A673 (cell line): ENCODE results near the gene PHRF1. TPM values are rescaled to one million over a fixed set of nuclear protein-coding genes. Genes with fewer than 3 reads are reported as not detected.

ENCODE experiments used
- Bru-seq: library from RNA; stranded (reverse); fragments of 400-500 nt; gene quantifications from one replicate; lab custom pipeline; 2021; lab: Mats Ljungman, UMichigan
- BruChase-seq, 2 experiments: library from RNA; stranded (reverse); fragments of 400-500 nt; gene quantifications; one replicate each; lab custom pipeline; 2021; lab: Mats Ljungman, UMichigan
- BruUV-seq: library from RNA; stranded (reverse); fragments of 400-500 nt; replicated peaks from 2 replicates; lab custom pipeline; 2021; lab: Mats Ljungman, UMichigan
- CTCF ChIA-PET: fragments of 300-600 bp; sonication (Branson Sonifier 250); formaldehyde crosslinking; loops from one replicate; lab custom pipeline; 2022; ENCODE audit warnings: antibody characterized with exemption; lab: Charles Lee
- POLR2A ChIA-PET: fragments of 300-600 bp; sonication (Branson Sonifier 250); formaldehyde crosslinking; loops from one replicate; lab custom pipeline; 2022; ENCODE audit warnings: antibody characterized with exemption; ENCODE audit not compliant: low non-redundant PET; lab: Charles Lee
- DNase-seq: peaks from one replicate; pipeline ENCODE4 v3.0.0-alpha.2; 2015; ENCODE audit warnings: low spot score
- H3K27ac ChIP-seq: fragments of 200-600 bp; sonication (generic); 2 replicates; pipeline ENCODE4 v1.5.1; 2016; ENCODE audit warnings: mixed run types, low read depth, mild to moderate bottlenecking, mixed read lengths, antibody characterized with exemption, low read length; ENCODE audit not compliant: poor library complexity, severe bottlenecking
- H3K27me3 ChIP-seq: fragments of 200-600 bp; sonication (generic); replicated peaks from 2 replicates; pipeline ENCODE4 v1.6.1; 2017; ENCODE audit warnings: mixed run types, low read depth, mild to moderate bottlenecking, mixed read lengths, antibody characterized with exemption, low read length; ENCODE audit not compliant: insufficient read depth, poor library complexity
- H3K36me3 ChIP-seq: fragments of 200-600 bp; sonication (generic); 2 replicates; pipeline ENCODE4 v1.6.1; 2016; ENCODE audit warnings: mixed run types, mild to moderate bottlenecking, mixed read lengths, antibody characterized with exemption, low read length; ENCODE audit not compliant: insufficient read depth, poor library complexity, severe bottlenecking
- H3K4me1 ChIP-seq: fragments of 200-600 bp; sonication (generic); 2 replicates; pipeline ENCODE4 v1.6.1; 2017; ENCODE audit warnings: mixed run types, mild to moderate bottlenecking, mixed read lengths, antibody characterized with exemption, low read length; ENCODE audit not compliant: insufficient read depth, poor library complexity, severe bottlenecking
- H3K4me3 ChIP-seq: fragments of 200-600 bp; sonication (generic); 2 replicates; pipeline ENCODE4 v1.5.1; 2016; ENCODE audit warnings: low read depth, mixed run types, mild to moderate bottlenecking, mixed read lengths, low read length; ENCODE audit not compliant: poor library complexity, severe bottlenecking
- H3K9me3 ChIP-seq: fragments of 200-600 bp; sonication (generic); 2 replicates; pipeline ENCODE4 v1.6.1; 2016; ENCODE audit warnings: mixed run types, low read depth, mild to moderate bottlenecking, mixed read lengths, antibody characterized with exemption, low read length; ENCODE audit not compliant: poor library complexity, severe bottlenecking
- EZH2 ChIP-seq: fragments of 200-600 bp; sonication (generic); IDR thresholded peaks from 2 replicates; pipeline ENCODE4 v1.6.1; 2017; ENCODE audit warnings: borderline replicate concordance, low read depth, mild to moderate bottlenecking, mixed read lengths, antibody characterized with exemption, low read length; ENCODE audit not compliant: poor library complexity, severe bottlenecking
- intact Hi-C: fragments of 100-400 bp; cut with micrococcal nuclease; formaldehyde crosslinking; loops from one replicate; pipeline ENCODE4 v1.10.0; 2022; ENCODE audit not compliant: unreplicated experiment
- long read RNA-seq: library from polyadenylated mRNA; stranded (forward); transcript quantifications from one replicate; pipeline ENCODE4 v2.0.0, GENCODE V29; 2022
- total RNA-seq: library from RNA; stranded (reverse); gene quantifications from 2 replicates; pipeline ENCODE4 v1.2.3, GENCODE V29; 2021
- TF ChIP-seq, protein P1 (sequence below): fragments of 300-800, 200-600 bp; sonication (generic); conservative IDR thresholded peaks from 2 replicates; pipeline ENCODE4 v1.5.1; 2017; ENCODE audit warnings: low read depth, mild to moderate bottlenecking, antibody characterized with exemption, low read length, moderate library complexity, mixed read lengths

PHRF1 gene, protein sequence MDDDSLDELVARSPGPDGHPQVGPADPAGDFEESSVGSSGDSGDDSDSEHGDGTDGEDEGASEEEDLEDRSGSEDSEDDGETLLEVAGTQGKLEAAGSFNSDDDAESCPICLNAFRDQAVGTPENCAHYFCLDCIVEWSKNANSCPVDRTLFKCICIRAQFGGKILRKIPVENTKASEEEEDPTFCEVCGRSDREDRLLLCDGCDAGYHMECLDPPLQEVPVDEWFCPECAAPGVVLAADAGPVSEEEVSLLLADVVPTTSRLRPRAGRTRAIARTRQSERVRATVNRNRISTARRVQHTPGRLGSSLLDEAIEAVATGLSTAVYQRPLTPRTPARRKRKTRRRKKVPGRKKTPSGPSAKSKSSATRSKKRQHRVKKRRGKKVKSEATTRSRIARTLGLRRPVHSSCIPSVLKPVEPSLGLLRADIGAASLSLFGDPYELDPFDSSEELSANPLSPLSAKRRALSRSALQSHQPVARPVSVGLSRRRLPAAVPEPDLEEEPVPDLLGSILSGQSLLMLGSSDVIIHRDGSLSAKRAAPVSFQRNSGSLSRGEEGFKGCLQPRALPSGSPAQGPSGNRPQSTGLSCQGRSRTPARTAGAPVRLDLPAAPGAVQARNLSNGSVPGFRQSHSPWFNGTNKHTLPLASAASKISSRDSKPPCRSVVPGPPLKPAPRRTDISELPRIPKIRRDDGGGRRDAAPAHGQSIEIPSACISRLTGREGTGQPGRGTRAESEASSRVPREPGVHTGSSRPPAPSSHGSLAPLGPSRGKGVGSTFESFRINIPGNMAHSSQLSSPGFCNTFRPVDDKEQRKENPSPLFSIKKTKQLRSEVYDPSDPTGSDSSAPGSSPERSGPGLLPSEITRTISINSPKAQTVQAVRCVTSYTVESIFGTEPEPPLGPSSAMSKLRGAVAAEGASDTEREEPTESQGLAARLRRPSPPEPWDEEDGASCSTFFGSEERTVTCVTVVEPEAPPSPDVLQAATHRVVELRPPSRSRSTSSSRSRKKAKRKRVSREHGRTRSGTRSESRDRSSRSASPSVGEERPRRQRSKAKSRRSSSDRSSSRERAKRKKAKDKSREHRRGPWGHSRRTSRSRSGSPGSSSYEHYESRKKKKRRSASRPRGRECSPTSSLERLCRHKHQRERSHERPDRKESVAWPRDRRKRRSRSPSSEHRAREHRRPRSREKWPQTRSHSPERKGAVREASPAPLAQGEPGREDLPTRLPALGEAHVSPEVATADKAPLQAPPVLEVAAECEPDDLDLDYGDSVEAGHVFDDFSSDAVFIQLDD (N-terminal part only)
- total RNA-seq (40.2 and 43.0 TPM in 2 replicates), Bru-seq, nascent RNA (percentile 70 among the genes with signal in this experiment), BruChase-seq, experiment 1, labeled RNA remaining after a 2-hour chase (percentile 78 among the genes with signal in this experiment), BruChase-seq, experiment 2, labeled RNA remaining after a 6-hour chase (percentile 84 among the genes with signal in this experiment)
- long read RNA-seq, full-length matches to known transcripts, result 9 of 67 reads
- long read RNA-seq, partial matches to known transcripts, result 38 of 67 reads
- long read RNA-seq, other reads (novel, unspliced or antisense), result 20 of 67 reads

- Histone ChIP-seq H3K27ac (peak within 1 kb of the TSS; percentile 100), H3K27me3 (no peaks in the 10 kb centered on the region), H3K4me1 (peaks cover 20% of the 10 kb centered on the region), H3K36me3 (no peaks in the 10 kb centered on the region), H3K4me3 (peak within 1 kb of the TSS; percentile 99), H3K9me3 (no peaks in the 10 kb centered on the region)
- POLR2A ChIA-PET, result interaction anchor here (0.6 kb wide), 1 partner anchor 154 kb away, joined by 3 read pairs; no protein-coding TSS in a partner anchor
- CTCF ChIA-PET, result interaction anchor here (0.6 kb wide), 1 partner anchor 237 kb away, joined by 6 read pairs; no protein-coding TSS in a partner anchor
- intact Hi-C loops, result no loop called here
- TF ChIP-seq, protein P1, sequence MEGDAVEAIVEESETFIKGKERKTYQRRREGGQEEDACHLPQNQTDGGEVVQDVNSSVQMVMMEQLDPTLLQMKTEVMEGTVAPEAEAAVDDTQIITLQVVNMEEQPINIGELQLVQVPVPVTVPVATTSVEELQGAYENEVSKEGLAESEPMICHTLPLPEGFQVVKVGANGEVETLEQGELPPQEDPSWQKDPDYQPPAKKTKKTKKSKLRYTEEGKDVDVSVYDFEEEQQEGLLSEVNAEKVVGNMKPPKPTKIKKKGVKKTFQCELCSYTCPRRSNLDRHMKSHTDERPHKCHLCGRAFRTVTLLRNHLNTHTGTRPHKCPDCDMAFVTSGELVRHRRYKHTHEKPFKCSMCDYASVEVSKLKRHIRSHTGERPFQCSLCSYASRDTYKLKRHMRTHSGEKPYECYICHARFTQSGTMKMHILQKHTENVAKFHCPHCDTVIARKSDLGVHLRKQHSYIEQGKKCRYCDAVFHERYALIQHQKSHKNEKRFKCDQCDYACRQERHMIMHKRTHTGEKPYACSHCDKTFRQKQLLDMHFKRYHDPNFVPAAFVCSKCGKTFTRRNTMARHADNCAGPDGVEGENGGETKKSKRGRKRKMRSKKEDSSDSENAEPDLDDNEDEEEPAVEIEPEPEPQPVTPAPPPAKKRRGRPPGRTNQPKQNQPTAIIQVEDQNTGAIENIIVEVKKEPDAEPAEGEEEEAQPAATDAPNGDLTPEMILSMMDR, result no peak
- TF ChIP-seq EZH2, result no peak
- BruUV-seq, result no TSS peak
- DNase-seq, result peak; percentile 93
These were observed at the start of gene PHRF1 for GRCh38 chr11:575996-576768. TSS of gene PHRF1 (plus strand) at chr11:576470. CDS start at chr11:581513, 5,043 bp downstream.

DNA sequence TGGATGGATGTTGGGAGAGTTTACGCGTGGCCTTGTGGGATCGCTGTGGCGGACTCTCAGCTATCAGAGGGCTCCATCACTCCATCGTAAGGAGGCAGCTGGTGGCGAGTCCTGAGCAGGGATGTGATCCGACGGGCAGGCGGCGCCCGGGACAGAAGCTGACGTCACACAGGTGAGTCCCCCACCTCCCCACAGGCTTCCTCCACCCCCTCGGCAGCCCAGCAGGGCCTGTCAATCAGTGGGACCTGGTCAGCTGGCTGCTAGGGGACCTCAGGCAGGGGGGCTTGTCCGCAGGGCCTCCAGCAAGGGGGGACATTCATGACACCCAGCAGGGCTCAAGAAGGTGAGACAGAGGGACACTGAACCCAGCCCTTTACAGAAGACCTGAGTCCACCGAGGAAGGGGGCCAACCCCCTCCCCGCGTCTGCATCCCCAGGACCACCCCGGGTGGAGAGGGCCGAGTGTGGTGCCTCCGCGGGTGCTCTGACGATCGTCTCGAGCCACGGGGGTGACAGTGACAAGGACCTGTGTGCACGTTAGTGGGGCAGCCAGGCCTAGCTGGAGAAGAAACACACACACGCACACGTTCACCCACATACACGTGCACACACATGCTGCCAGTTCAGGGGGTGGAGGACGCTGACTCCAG is 48.0 kb upstream of the PHRF1 start:
- H3K27me3 ChIP-seq, result no peaks in the 10 kb centered on the region
- H3K36me3 ChIP-seq, result peaks cover 14% of the 10 kb centered on the region
- intact Hi-C loops, result no loop called here
- ChIA-PET POLR2A (no interaction called here), CTCF (no interaction called here)
- H3K4me3 ChIP-seq, result no peak overlapping the region
- no peaks in the 10 kb centered on the region for H3K9me3 ChIP-seq
- no peaks in the 10 kb centered on the region for H3K4me1 ChIP-seq
- TF ChIP-seq, protein P1, result no peak
- no peak for DNase-seq
- no TSS peak for BruUV-seq
- H3K27ac ChIP-seq, result no peak overlapping the region
